OCI-LY7 (cell line): ENCODE results near the gene ALPL. TPM values are rescaled to one million over a fixed set of nuclear protein-coding genes. Genes with fewer than 3 reads are reported as not detected.

ENCODE experiments used
- BruUV-seq: library from RNA; stranded (reverse); fragments of 400-500 nt; replicated peaks from 2 replicates; lab custom pipeline; 2021; lab: Mats Ljungman, UMichigan
- CTCF ChIA-PET: fragments of 300-600 bp; sonication (Branson Sonifier 250); formaldehyde crosslinking; loops from one replicate; lab custom pipeline; 2022; ENCODE audit warnings: antibody characterized with exemption; ENCODE audit not compliant: unreplicated experiment; lab: Charles Lee
- POLR2A ChIA-PET: fragments of 300-600 bp; sonication (Branson Sonifier 250); formaldehyde crosslinking; loops from one replicate; lab custom pipeline; 2022; ENCODE audit warnings: antibody characterized with exemption; lab: Charles Lee
- DNase-seq: peaks from one replicate; pipeline ENCODE4 v3.0.0-alpha.2; 2015; ENCODE audit warnings: low spot score
- H2AFZ ChIP-seq: fragments of 200-600 bp; sonication (generic), shearing (Covaris generic); 2 replicates; pipeline ENCODE4 v1.6.1; 2014; ENCODE audit warnings: mild to moderate bottlenecking, antibody characterized with exemption, low read length, moderate library complexity
- H3K27ac ChIP-seq: fragments of 200-600 bp; sonication (generic); 2 replicates; pipeline ENCODE4 v1.5.1; 2014; ENCODE audit warnings: mixed run types, low read depth, mild to moderate bottlenecking, moderate library complexity, low read length, inconsistent platforms; ENCODE audit not compliant: poor library complexity, severe bottlenecking
- H3K36me3 ChIP-seq: fragments of 200-600 bp; sonication (generic); 2 replicates; pipeline ENCODE4 v1.6.1; 2014; ENCODE audit warnings: mild to moderate bottlenecking, antibody characterized with exemption, low read length, moderate library complexity, mixed read lengths; ENCODE audit not compliant: insufficient read depth
- H3K4me1 ChIP-seq: fragments of 200-600 bp; sonication (generic); 2 replicates; pipeline ENCODE4 v1.5.1; 2014; ENCODE audit warnings: mild to moderate bottlenecking, low read length; ENCODE audit not compliant: insufficient read depth, poor library complexity, severe bottlenecking
- H3K4me2 ChIP-seq: fragments of 200-600 bp; sonication (generic); 2 replicates; pipeline ENCODE4 v1.6.1; 2014; ENCODE audit warnings: mild to moderate bottlenecking, low read length
- H3K4me3 ChIP-seq: fragments of 200-600 bp; sonication (generic); 2 replicates; pipeline ENCODE4 v1.5.1; 2014; ENCODE audit warnings: mild to moderate bottlenecking, low read depth, low read length; ENCODE audit not compliant: poor library complexity, severe bottlenecking
- H3K79me2 ChIP-seq: fragments of 200-600 bp; sonication (generic); 2 replicates; pipeline ENCODE4 v1.6.1; 2016; ENCODE audit warnings: low read depth, mild to moderate bottlenecking, low read length, moderate library complexity, mixed read lengths; ENCODE audit not compliant: insufficient read depth
- H3K9me2 ChIP-seq: fragments of 200-600 bp; sonication (generic); 2 replicates; pipeline ENCODE4 v1.6.1; 2016; ENCODE audit warnings: mild to moderate bottlenecking, low read length, mixed read lengths; ENCODE audit not compliant: insufficient read depth
- H3K9me3 ChIP-seq: fragments of 200-600 bp; sonication (generic); 2 replicates; pipeline ENCODE4 v1.6.1; 2014; ENCODE audit warnings: mild to moderate bottlenecking, mixed run types, low read length, mixed read lengths
- H4K20me1 ChIP-seq: fragments of 200-600 bp; sonication (generic); 2 replicates; pipeline ENCODE4 v1.6.1; 2014; ENCODE audit warnings: mild to moderate bottlenecking, antibody characterized with exemption, low read length, moderate library complexity, mixed read lengths; ENCODE audit not compliant: insufficient read depth
- CTCF ChIP-seq: fragments of 200-600 bp; sonication (generic); conservative IDR thresholded peaks from 2 replicates; pipeline ENCODE4 v1.5.1; 2014; ENCODE audit warnings: mild to moderate bottlenecking, antibody characterized with exemption, low read length, moderate library complexity, mixed read lengths
- EZH2phosphoT487 ChIP-seq: fragments of 200-600 bp; sonication (generic); IDR thresholded peaks from 2 replicates; pipeline ENCODE4 v1.6.1; 2018; ENCODE audit warnings: low read depth, borderline replicate concordance, mild to moderate bottlenecking, mixed run types, antibody characterized with exemption, low read length, moderate library complexity, mixed read lengths
- intact Hi-C: fragments of 100-400 bp; cut with micrococcal nuclease; formaldehyde crosslinking; loops from one replicate; pipeline ENCODE4 v1.10.0; 2022; ENCODE audit not compliant: unreplicated experiment
- total RNA-seq, 2 experiments: library from RNA; depleted of rRNA in 1 of 2; stranded (reverse); fragments of >200 nt in 1 of 2; shearing (Covaris generic) in 1 of 2; gene quantifications; 2 replicates each; pipeline ENCODE4 v1.2.3, GENCODE V29; 2014 to 2022

Gene ALPL
- total RNA-seq, 2 experiments from 2014 or later, result not detected

DNA sequence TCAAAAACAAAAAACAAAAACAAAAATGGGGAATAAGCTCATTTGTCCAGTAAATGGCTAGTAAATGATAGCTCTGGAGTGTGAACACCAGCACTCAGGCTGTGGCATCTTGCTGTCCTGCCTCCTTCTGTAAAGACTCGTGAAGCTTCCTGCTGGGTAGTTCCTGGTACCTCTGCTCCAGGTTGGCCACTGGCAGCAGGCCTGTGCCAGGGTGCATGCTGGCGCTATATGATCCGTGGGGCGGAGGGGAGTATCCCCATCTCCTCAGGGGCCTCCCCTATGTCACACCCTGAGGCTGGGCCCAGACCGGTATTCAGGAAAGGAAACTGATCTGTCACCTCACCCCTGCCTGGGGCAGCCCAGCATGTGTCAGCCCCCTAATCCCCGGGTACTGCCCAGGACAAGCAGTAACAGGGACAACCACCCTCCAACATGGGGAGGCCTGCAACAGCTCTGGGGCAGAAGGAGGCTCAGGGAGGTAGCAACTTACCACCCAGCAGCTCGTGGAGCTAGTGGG lies 14.1 kb downstream of the ALPL start:
- Histone ChIP-seq H2AFZ (no peak overlapping the region), H4K20me1 (no peaks in the 10 kb centered on the region), H3K27ac (no peak overlapping the region), H3K36me3 (no peaks in the 10 kb centered on the region), H3K4me3 (no peak overlapping the region), H3K4me2 (peak overlapping the region; percentile 14; the same call in 1 of the 2 replicates), H3K79me2 (no peaks in the 10 kb centered on the region), H3K9me2 (no peaks in the 10 kb centered on the region), H3K4me1 (peaks cover 51% of the 10 kb centered on the region), H3K9me3 (no peaks in the 10 kb centered on the region)
- TF ChIP-seq CTCF (no peak), EZH2phosphoT487 (no peak)
- BruUV-seq, result no TSS peak
- intact Hi-C loops, result no loop called here
- POLR2A ChIA-PET, result interaction anchor here (0.6 kb wide), 1 partner anchor 12 kb away, joined by 4 read pairs; no protein-coding TSS in a partner anchor
- CTCF ChIA-PET, result interaction anchor here (0.5 kb wide), 1 partner anchor 206 kb away, joined by 5 read pairs; no protein-coding TSS in a partner anchor
- DNase-seq, result no peak

- no TSS peak for BruUV-seq
- peak overlapping the region; percentile 47; the same call in 1 of the 2 replicates for H3K4me2 ChIP-seq
- intact Hi-C loops, result no loop called here
- no peak overlapping the region for H3K4me3 ChIP-seq
- no peak overlapping the region for H3K27ac ChIP-seq
- ChIA-PET CTCF (no interaction called here), POLR2A (no interaction called here)
- H3K79me2 ChIP-seq, result no peaks in the 10 kb centered on the region
- no peaks in the 10 kb centered on the region for H4K20me1 ChIP-seq
- H2AFZ ChIP-seq, result no peak overlapping the region
- TF ChIP-seq EZH2phosphoT487, result no peak
- TF ChIP-seq CTCF, result no peak
- no peak for DNase-seq
- no peaks in the 10 kb centered on the region for H3K9me2 ChIP-seq
- H3K36me3 ChIP-seq, result no peaks in the 10 kb centered on the region
- H3K4me1 ChIP-seq, result peaks cover 42% of the 10 kb centered on the region
- no peaks in the 10 kb centered on the region for H3K9me3 ChIP-seq
These were observed 15.0 kb downstream of the ALPL start for GRCh38 chr1:21524220-21524619.

DNA sequence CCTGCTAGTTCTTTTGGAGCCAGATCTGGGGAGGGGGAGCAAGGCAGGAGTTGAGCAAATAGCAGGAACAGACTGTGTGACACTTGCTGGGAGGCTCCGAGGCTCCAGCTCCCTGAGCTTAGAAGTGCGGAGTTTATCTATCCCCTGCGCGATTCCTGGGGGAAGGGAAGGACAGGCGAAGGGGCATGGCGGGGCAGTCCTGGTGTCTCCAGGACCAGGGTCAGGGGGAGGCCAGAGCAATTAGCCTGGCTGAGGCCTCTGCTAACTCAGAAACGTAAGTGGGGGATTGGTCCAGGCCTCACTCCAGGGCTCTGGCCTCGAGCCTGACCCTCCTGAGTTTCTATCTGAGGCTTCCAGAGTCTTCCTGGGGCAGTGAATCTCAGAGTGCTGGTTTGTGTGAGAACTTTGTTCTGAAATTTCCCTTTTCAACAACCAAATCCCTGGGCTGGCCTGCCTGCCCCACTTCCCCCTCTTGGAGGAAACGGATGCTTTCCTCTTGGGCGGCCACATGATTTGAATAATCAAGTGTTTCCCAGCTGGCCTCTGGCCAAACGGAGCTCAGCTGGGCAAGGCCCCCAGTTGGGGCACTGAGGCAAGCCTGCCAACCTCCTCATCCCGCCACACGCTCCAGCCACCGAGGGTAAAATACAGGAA lies 15.6 kb downstream of the ALPL start:
- Histone ChIP-seq H3K4me3 (no peak overlapping the region), H3K79me2 (no peaks in the 10 kb centered on the region), H4K20me1 (no peaks in the 10 kb centered on the region), H3K36me3 (no peaks in the 10 kb centered on the region), H3K4me2 (peak overlapping the region; percentile 47), H3K27ac (no peak overlapping the region), H3K4me1 (peaks cover 36% of the 10 kb centered on the region), H2AFZ (no peak overlapping the region), H3K9me3 (no peaks in the 10 kb centered on the region), H3K9me2 (no peaks in the 10 kb centered on the region)
- peak; percentile 42 for DNase-seq
- TF ChIP-seq EZH2phosphoT487 (no peak), CTCF (no peak)
- ChIA-PET CTCF (no interaction called here), POLR2A (no interaction called here)
- BruUV-seq, result no TSS peak
- intact Hi-C loops, result no loop called here
